Mammary epithelial cell (primary cell): ENCODE data around the gene CHRND.

Experiments
- CTCF ChIP-seq, 2 donors: IDR thresholded peaks in 1 of 2; conservative IDR thresholded peaks in 1 of 2; 2 replicates each; pipeline ENCODE4 v1.5.1; 2011 to 2012; ENCODE audit warnings: inconsistent platforms in 2 of 2, low read length in 2 of 2, mild to moderate bottlenecking in 2 of 2, control low read depth in 1 of 2, low read depth in 1 of 2; ENCODE audit not compliant: insufficient read depth in 1 of 2; ENCODE audit errors: extremely low read depth in 1 of 2
- EZH2 ChIP-seq: IDR thresholded peaks from 2 replicates; pipeline ENCODE4 v1.6.1; 2012; ENCODE audit warnings: low read length, inconsistent platforms, borderline replicate concordance

DNA sequence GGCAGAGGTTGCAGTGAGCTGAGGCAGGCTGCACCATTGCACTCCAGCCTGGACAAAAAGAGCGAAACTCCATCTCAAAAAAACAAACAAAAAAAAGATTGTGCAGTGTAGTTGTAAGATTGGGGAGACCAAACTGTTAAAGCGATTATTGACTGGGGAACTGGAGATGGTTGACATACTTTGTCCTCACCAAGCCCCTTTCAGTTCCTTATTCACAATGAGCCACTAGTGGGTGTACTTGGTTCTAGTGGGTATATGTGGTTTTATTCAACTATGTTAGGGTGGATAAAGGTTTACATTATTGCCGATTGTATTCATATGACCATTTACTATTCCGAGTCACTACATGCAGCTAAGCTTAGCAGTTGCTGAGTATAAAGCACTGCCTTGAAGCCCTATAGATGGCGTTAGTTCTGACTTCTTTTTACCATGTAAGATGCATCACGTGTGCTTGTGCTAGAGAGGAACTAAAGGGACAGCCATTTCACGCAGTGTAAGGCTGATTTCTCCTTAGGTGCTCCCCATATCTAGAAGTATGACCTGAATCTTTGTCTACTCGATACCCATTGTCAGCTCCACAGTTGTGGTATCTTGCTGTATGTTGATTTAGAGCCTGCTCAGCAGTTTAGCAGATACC lies 36.7 kb downstream of the CHRND start:
- TF ChIP-seq CTCF (conservative IDR thresholded peaks at IDR 0.05 in 1 of 2, IDR thresholded peaks at IDR 0.05 in 1 of 2; ENCODE audit: extremely low read depth in 1 of 2, insufficient read depth in 1 of 2, low read depth in 1 of 2, low read length in 2 of 2): no peak
- no peak for TF ChIP-seq EZH2
